Osteoblast (primary cell): Measurements from ENCODE around the gene CFAP45. TPM values are rescaled to one million over a fixed set of nuclear protein-coding genes. Genes with fewer than 3 reads are reported as not detected.

Source experiments
- DNase-seq: peaks from one replicate; pipeline ENCODE4 v3.0.0; 2011; ENCODE audit warnings: low spot score, mixed read lengths; ENCODE audit not compliant: insufficient read length; ENCODE audit errors: missing footprints
- H2AFZ ChIP-seq: 2 replicates; pipeline ENCODE4 v1.6.0; 2011; ENCODE audit warnings: mild to moderate bottlenecking, low read length
- H3K27ac ChIP-seq: 2 replicates; pipeline ENCODE4 v1.5.1; 2011; ENCODE audit warnings: mild to moderate bottlenecking, low read depth, low read length, moderate library complexity
- H3K27me3 ChIP-seq: 2 replicates; pipeline ENCODE4 v1.6.0; 2012; ENCODE audit warnings: mild to moderate bottlenecking, control low read depth, inconsistent platforms, low read length, moderate library complexity; ENCODE audit not compliant: insufficient read depth
- H3K36me3 ChIP-seq: 2 replicates; pipeline ENCODE4 v1.5.1; 2011; ENCODE audit warnings: mild to moderate bottlenecking, low read length, control low read depth, moderate library complexity; ENCODE audit not compliant: insufficient read depth
- H3K4me1 ChIP-seq: 2 replicates; pipeline ENCODE4 v1.5.1; 2011; ENCODE audit warnings: mild to moderate bottlenecking, low read length, control low read depth, moderate library complexity; ENCODE audit not compliant: insufficient read depth
- H3K4me2 ChIP-seq: 2 replicates; pipeline ENCODE4 v1.6.0; 2011; ENCODE audit warnings: mild to moderate bottlenecking, low read length; ENCODE audit not compliant: insufficient read depth
- H3K4me3 ChIP-seq: fragments of 200-600 bp; sonication (generic); 3 replicates; pipeline ENCODE4 v1.5.1; 2012; ENCODE audit warnings: mild to moderate bottlenecking, low read length, inconsistent platforms; ENCODE audit not compliant: insufficient read depth
- H3K79me2 ChIP-seq: 2 replicates; pipeline ENCODE4 v1.6.0; 2012; ENCODE audit warnings: mild to moderate bottlenecking, low read length, control low read depth, inconsistent platforms; ENCODE audit not compliant: insufficient read depth
- H3K9me3 ChIP-seq: 2 replicates; pipeline ENCODE4 v1.5.1; 2011; ENCODE audit warnings: low read depth, low read length, control low read depth
- H4K20me1 ChIP-seq: 2 replicates; pipeline ENCODE4 v1.6.0; 2012; ENCODE audit warnings: mild to moderate bottlenecking, low read length, control low read depth; ENCODE audit not compliant: insufficient read depth
- total RNA-seq: library from RNA; depleted of rRNA; stranded (reverse); fragments of >200 nt; gene quantifications from 2 replicates; pipeline ENCODE4 v1.2.3, GENCODE V29; 2012
- TF ChIP-seq, protein P1 (sequence below): IDR thresholded peaks from 2 replicates; pipeline ENCODE4 v1.5.1; 2011; ENCODE audit warnings: mild to moderate bottlenecking, low read depth, low read length, moderate library complexity; ENCODE audit errors: extremely low read depth

CFAP45 gene
- total RNA-seq, 1 donor: 0.36 TPM

DNA sequence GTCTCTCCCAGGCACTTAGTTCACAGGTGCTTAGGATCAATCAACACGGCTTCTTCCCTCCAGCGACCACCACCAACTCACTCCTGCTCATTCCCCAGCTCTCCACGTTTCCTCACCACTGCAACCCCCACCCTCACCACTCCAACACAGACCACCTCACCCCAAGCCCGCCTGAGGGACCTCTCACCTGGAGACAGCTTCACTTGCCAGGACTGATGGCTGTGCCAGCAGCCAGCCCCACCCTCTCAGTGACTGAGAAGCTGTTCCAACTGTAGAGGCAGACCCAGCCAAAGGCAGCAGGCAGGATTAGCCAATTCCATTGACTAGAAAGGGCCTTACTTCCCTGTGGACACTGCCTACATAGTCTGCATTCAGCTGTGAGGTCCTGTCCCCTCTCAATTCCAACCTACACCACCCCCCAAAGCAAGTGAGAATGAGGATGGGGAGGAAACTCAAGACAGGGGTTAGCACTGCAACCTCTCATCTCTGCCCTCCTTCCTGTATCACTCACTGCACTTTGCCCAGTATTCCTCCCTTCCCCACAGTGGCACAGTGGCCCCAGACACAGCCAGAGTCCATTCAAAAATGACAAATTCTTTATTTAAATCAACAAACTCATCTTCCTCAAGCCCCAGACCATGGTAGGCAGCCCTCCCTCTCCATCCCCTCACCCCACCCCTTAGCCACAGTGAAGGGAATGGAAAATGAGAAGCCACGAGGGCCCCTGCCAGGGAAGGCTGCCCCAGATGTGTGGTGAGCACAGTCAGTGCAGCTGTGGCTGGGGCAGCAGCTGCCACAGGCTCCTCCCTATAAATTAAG is 17.8 kb upstream of the CFAP45 start:
- TF ChIP-seq, protein P1, sequence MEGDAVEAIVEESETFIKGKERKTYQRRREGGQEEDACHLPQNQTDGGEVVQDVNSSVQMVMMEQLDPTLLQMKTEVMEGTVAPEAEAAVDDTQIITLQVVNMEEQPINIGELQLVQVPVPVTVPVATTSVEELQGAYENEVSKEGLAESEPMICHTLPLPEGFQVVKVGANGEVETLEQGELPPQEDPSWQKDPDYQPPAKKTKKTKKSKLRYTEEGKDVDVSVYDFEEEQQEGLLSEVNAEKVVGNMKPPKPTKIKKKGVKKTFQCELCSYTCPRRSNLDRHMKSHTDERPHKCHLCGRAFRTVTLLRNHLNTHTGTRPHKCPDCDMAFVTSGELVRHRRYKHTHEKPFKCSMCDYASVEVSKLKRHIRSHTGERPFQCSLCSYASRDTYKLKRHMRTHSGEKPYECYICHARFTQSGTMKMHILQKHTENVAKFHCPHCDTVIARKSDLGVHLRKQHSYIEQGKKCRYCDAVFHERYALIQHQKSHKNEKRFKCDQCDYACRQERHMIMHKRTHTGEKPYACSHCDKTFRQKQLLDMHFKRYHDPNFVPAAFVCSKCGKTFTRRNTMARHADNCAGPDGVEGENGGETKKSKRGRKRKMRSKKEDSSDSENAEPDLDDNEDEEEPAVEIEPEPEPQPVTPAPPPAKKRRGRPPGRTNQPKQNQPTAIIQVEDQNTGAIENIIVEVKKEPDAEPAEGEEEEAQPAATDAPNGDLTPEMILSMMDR: no peak
- H3K9me3 ChIP-seq: no peaks in the 10 kb centered on the region
- H3K27ac ChIP-seq: no peak overlapping the region
- H3K27me3 ChIP-seq: no peaks in the 10 kb centered on the region
- peaks cover 39% of the 10 kb centered on the region for H4K20me1 ChIP-seq
- peaks cover 37% of the 10 kb centered on the region for H3K79me2 ChIP-seq
- H3K36me3 ChIP-seq: peaks cover 30% of the 10 kb centered on the region
- DNase-seq: peak; percentile 23
- H3K4me3 ChIP-seq: no peak overlapping the region
- H3K4me2 ChIP-seq: no peak overlapping the region
- H2AFZ ChIP-seq: no peak overlapping the region
- peaks cover 50% of the 10 kb centered on the region for H3K4me1 ChIP-seq

DNA sequence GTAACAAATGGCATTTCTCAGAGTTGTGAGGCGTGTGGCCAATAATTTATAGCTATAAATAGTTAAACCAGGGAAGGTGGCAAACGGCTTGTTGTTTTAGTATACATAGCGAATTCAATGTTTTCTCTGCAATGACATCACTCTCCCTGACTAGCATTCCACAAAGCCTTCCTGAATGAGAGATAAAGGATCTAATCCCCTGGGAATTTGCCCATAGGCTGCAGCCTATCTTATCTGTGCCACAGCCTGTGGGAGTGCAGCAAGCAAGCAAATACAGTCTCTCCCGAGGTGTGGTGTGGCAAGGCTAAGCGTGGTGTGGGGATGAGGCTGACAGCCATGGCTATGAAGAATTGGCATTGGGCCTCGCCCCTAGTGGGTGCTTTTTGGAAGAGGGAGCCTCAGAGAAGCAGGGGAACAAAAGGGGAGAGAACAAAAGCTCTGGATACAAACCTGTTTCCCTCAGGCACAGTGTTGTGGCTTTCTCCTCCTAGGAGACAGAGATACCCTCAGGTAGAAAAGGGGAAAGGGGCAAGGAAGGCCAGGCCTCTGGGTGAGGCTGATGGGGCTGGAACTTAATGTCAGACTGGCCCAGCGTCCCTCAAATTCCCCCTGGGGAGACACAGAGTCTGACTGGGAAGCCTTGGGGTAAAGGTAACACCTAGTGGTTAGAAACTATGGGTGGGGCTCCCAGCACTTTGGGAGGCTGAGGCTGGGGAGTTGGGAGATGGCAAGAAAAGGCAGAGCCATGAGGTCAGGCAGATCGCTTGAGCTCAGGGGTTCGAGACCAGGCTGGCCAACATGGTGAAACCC is 16.5 kb upstream of the CFAP45 start:
- Histone ChIP-seq H3K4me3 (no peak overlapping the region), H2AFZ (no peak overlapping the region), H3K27me3 (no peaks in the 10 kb centered on the region), H4K20me1 (peaks cover 28% of the 10 kb centered on the region), H3K4me2 (peak overlapping the region; percentile 58), H3K27ac (peak overlapping the region; percentile 76), H3K9me3 (no peaks in the 10 kb centered on the region), H3K79me2 (peaks cover 24% of the 10 kb centered on the region), H3K36me3 (peaks cover 30% of the 10 kb centered on the region), H3K4me1 (peaks cover 48% of the 10 kb centered on the region)
- TF ChIP-seq, protein P1: no peak
- DNase-seq: peak; percentile 94

DNA sequence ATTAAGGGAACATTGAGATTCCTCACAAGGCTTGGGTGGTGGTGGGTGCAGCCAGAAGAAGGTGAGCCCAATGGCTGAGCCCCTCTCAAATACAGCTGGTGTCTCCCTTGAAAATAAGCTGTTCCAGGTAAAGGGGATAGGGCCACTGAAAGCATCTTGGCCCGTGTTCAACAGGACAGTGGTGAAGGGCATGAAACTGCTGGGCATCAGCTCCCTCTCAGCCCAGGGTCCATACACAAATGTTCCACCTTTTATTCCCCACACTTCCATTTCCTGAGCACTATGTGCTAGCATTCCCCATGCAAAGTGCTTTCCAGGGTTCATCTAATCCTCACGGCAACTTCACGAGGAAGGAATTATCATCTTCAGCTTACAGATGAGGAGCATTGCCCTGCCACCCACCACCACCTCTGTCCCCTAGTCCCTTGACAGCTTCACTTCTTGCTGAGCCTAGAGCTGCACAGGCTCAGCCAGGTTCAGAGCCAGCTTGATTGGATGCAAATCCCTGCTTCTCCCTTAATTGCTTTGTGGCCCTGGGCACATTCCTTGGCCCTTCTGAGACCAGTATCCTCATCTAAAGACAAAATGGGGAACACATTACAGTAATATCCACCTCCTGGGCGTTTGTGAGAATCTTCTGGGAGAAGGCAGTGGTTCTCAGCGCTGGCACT is 15.7 kb upstream of the CFAP45 start:
- Histone ChIP-seq H3K79me2 (peaks cover 16% of the 10 kb centered on the region), H4K20me1 (peaks cover 24% of the 10 kb centered on the region), H3K4me3 (no peak overlapping the region), H3K36me3 (peaks cover 30% of the 10 kb centered on the region), H3K4me1 (peaks cover 50% of the 10 kb centered on the region), H2AFZ (no peak overlapping the region), H3K4me2 (peak overlapping the region; percentile 58), H3K9me3 (no peaks in the 10 kb centered on the region), H3K27me3 (no peaks in the 10 kb centered on the region), H3K27ac (peak overlapping the region; percentile 76)
- DNase-seq: no peak
- TF ChIP-seq, protein P1: no peak
